Amniotic stem cell (primary cell): ENCODE measurements around the gene HOMER3.

Experiments
- DNase-seq: peaks from one replicate; lab custom pipeline; 2025; lab: John Stamatoyannopoulos, UW

HOMER3 gene

DNA sequence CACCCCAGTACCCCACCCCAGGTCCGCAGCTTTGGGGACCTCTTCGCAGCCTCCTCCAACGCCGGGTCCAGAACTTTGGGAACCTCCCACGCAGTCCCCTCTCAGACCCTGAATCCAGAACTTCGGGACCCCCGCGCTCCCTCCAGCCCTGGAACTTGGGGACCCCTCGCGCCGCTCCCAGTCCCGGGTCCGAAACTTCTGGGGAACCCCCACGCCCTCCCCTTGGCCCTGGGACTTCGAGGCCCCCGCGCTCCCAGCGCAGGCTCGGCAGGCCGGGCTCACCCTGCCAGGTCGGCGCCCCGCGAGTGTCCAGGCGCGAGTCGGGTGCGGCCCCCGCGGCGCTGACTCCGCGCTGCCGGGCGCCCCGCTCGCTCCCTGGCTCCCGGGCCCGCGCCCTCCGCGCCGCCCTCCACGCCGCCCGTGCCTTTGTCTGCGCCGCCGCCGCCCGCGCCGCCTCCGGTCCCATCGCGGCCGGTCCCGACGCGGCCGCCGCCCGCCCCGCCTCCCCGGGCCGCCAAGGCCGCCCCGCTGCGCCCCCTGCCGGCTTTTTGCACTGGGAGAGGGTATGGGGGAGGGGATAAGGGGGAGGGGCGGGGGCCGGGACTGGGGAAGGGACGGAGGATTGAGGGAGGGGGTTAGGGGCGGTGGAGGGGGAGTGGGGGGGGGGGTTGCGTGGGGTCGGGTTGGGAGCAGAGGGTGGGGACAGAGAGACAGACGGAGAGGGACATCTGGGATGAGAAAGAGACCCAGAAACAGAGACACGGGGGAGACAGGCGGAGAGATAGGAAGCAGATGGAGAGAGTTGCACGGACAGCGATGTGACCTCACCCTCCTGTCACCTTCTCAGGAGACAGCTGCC, at the start of gene HOMER3:
Gene HOMER3, minus strand, starts transcription at position 449 of the 859 bp plus-strand sequence. CDS start 2,235 bp downstream, outside the sequence.
- DNase-seq = peak; percentile 27

- no peak for DNase-seq
Observed at GRCh38 chr19:18990128-18990708, 49.2 kb upstream of the HOMER3 start.

- no peak for DNase-seq
Observed at GRCh38 chr19:18989316-18989715, 48.3 kb upstream of the HOMER3 start.

- no peak for DNase-seq
Observed at GRCh38 chr19:18987456-18987855, 46.4 kb upstream of the HOMER3 start.

DNA sequence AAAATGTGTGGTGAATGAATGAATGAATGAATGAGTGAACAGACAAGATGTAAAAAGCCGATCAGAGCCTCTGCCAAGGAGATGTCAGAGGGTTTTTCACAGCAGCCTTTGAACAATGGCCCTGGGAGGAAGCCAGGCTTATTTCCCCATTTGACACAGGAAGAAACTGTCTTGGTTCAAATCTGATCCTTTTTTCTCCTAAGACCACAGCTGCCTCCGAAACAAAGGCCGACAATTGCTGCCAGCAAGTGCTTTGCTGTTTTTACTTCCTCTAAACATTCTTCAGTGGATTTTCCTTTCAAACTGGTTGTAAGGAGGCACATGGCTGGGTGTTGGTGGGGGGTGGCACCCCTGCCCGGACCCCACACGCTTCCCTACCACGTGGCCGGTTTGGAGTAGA, 44.2 kb upstream of the HOMER3 start:
- DNase-seq = no peak

DNA sequence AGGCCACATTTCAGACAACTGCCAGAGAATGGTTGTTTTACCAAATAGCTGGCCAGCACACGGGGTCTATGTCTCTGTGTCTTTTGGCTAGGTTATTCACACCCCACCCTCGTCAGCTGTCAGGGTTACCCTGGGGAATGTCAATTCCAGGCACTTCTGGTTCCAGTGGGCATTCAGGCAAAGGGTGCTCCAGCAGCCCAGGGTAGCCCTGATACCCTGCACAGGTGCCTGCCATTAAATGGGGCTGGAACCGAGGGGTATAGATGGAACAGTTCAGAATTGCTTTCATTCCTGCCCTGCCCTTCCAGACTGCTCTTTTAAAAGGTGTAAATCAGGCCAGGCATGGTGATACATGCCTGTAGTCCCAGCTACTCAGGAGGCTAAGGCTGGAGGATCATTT, 43.2 kb upstream of the HOMER3 start:
- no peak for DNase-seq

- no peak for DNase-seq
Observed at GRCh38 chr19:18982669-18983068, 41.7 kb upstream of the HOMER3 start.

DNA sequence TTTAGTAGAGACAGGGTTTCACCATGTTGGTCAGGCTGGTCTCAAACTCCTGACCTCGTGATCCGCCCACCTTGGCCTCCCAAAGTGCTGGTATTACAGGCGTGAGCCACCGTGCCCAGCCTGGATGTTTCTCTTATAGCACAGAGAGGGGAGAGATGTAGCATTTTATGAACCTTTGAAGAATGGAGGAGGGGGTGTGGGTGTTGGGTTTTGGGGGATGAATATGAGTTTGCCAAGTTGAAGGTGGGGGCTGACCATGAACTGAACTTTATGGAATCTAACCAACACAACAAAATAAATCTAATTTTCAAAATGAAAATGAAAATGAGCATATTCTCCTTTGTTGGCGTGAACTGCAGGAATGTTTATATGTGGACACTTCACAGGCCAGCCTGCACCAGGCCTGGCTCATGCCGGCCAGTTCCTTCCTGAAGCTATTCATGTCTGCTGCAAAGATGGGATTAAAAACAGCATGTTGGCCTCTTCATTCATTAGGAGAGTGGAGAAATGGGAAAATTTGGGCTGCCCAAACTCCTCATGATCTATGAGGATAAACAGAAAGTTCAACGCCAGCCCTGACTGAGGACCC, 39.5 kb upstream of the HOMER3 start:
- DNase-seq = no peak

GRCh38 chr19:18978616-18979015, 37.6 kb upstream of the HOMER3 start:
- DNase-seq = no peak

- DNase-seq = no peak
Observed at GRCh38 chr19:18975869-18976268, 34.9 kb upstream of the HOMER3 start.

DNA sequence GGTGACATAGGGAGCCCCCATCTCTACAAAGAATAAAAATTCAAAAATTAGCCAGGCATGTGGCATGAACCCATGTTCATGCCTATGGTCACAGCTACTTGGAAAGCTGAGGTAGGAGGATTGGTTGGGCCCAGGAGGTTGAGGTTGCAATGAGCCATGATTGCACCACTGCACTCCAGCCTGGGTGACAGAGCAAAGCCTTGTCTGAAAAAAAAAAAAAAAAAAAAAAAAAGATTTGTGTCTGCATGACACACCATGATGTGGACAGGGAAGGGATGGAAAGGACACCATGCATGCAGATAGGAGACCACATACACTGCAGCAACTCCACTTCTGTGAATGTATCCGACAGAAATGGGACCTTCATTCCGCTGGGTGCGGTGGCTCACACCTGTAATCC, 34.0 kb upstream of the HOMER3 start:
- DNase-seq = no peak

- no peak for DNase-seq
Observed at GRCh38 chr19:18972851-18973250, 31.8 kb upstream of the HOMER3 start.

GRCh38 chr19:18972301-18972811, 31.3 kb upstream of the HOMER3 start:
- peak; percentile 35 for DNase-seq

- no peak for DNase-seq
Observed at GRCh38 chr19:18969931-18970659, 29.1 kb upstream of the HOMER3 start.

DNA sequence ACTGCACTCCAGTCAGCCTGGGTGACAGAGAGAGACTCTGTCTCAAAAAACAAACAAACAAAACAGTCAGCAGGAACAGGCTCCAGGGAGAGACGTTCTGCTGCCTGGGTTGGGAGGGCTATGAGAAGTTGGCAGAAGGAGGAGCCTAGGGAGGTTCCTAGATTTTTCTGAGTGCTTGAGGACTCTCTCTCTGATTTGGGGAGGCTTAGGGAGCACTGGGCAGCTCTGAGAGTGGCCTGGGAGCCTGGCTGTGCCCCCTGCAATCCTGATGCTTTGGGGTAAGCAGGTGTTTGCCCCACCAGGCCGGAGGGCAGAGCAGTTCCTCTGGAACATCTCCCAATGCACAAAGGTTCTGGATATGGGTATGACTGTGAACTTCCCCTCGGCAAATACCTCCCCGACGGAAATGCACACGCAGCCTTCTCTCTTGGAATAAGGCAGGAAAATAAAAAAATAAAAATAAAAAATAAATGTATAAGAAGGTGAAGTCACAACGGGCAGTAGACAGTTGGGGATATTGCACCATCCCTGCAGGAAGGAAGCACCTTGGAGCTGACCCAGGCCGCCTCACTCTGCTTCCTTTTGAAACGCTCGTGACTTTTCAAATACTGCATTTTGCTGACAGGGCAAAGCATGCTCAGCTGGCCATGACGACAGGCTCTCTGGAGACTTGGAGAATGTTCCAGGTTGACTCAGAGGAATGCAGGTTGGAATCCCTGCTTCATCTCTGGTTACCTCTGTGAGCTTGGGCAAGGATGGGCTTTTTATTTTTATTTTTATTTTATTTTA, 26.5 kb upstream of the HOMER3 start:
- DNase-seq = no peak

- no peak for DNase-seq
Observed at GRCh38 chr19:18966307-18966706, 25.3 kb upstream of the HOMER3 start.

GRCh38 chr19:18964121-18964520, 23.1 kb upstream of the HOMER3 start:
- DNase-seq = no peak

DNA sequence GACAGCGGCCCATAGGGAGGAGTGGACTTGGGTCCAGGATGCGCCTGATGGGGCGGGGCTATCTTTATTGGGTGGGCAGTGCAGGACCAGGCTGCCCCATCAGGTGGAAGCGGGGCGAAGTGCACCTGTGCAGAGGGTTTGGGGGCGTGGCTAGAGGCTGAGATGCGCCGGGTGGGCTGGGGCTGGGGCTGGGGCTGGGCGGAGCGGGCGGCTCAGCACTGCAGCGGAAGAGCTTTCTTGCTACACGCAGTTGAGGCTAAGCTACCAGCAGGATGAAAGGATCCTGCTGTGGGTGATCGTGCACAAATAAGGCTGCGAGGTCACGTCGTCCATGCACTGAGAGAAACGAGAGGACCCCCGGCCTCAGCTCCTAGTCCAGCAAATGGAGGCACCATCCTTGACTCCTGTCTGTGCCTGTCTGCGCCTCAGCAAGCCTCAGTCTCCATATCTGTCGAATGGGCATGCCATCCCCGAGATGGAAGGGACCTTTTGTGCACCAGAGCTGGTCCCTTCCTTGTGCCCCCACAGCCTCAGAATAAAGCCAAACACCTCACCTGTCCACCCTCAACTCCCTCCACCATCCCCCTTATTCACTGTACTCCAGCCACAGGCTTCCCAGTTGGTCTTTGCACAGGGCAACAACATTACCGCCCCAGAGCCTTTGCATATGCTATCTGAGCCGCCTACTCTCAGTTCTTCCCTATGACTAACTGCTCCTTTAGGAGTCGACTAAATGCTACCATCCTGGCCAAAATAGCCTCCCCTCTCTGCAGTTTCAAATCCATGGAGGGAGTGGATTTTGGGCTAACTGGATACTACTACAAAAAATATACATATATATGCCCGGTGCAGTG, 21.0 kb upstream of the HOMER3 start:
- no peak for DNase-seq

- DNase-seq = no peak
Observed at GRCh38 chr19:18960370-18960769, 19.4 kb upstream of the HOMER3 start.

DNA sequence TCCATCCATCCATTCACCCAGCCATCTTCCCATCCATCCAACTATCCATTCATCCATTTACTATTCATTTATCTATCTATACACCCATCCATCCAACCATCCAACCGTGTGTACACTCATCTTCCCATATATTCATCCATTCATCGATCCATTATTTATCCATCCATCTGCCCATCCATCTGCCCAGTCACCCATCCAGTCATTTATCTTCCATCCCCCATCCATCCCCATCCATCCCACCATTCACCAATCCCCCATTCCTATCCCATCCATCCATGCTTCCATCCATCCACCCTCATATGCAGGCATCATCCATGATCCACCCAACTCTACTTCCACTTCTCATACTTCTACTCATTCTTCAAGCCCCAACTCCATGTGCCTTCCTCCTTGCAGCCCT, 14.0 kb upstream of the HOMER3 start:
- DNase-seq = no peak

- DNase-seq = no peak
Observed at GRCh38 chr19:18954094-18954493, 13.1 kb upstream of the HOMER3 start.
